Measurements from ENCODE around the gene HUNK.

Gene HUNK

DNA sequence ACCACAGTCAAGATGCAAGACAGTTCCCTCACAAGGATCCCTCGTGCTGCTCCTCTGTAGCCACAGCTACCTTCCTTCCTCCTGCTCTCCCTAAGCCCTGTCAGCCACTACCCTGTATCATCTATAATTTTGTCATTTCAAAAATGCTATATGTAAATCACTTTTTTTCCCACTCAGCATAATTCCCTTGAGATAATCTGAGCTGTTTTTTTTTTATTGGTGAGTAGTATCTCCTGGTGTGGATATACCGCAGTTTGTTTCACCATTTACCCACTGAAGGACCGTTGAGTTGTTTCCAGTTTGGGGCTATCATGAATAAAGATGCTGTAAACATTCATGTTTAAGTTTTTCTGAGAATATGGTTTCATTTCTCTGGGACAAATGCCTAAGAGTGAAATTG is 88.2 kb downstream of the HUNK start:
- H3K4me3 ChIP-seq (ENCODE audit: low read depth, low read length), result no peak overlapping the region
- TF ChIP-seq, protein P1, sequence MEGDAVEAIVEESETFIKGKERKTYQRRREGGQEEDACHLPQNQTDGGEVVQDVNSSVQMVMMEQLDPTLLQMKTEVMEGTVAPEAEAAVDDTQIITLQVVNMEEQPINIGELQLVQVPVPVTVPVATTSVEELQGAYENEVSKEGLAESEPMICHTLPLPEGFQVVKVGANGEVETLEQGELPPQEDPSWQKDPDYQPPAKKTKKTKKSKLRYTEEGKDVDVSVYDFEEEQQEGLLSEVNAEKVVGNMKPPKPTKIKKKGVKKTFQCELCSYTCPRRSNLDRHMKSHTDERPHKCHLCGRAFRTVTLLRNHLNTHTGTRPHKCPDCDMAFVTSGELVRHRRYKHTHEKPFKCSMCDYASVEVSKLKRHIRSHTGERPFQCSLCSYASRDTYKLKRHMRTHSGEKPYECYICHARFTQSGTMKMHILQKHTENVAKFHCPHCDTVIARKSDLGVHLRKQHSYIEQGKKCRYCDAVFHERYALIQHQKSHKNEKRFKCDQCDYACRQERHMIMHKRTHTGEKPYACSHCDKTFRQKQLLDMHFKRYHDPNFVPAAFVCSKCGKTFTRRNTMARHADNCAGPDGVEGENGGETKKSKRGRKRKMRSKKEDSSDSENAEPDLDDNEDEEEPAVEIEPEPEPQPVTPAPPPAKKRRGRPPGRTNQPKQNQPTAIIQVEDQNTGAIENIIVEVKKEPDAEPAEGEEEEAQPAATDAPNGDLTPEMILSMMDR (IDR thresholded peaks at IDR 0.05; ENCODE audit: insufficient read depth, low read length, missing control alignments), result no peak
- no peak for DNase-seq (ENCODE audit: low read depth, low spot score)
- CTCF ChIA-PET, result no interaction called here
- POLR2A ChIA-PET, result no interaction called here

DNA sequence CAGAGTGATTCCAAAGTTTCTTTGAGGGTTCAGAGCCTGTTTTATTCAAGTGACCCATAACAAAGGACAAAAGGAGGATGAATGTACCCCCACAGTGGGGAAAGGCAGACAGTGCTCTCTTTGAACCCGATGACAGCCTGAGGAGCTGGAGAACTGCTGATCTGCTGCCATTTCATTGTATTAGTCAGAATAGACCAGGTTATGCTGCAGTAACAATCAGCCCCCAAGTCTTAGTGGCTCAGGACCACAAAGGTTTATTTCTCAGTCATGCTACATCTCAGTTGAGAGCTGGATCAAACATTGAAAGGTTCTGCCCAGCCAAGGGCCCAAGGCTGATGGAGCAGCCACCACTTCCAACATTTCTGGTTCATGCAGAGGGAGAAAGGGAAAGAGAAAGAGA is 88.9 kb downstream of the HUNK start:
- ChIA-PET CTCF (no interaction called here), POLR2A (no interaction called here)
- DNase-seq (ENCODE audit: low read depth, low spot score), result no peak
- TF ChIP-seq, protein P1 (IDR thresholded peaks at IDR 0.05; ENCODE audit: insufficient read depth, low read length, missing control alignments), result no peak
- H3K4me3 ChIP-seq (ENCODE audit: low read depth, low read length), result no peak overlapping the region

DNA sequence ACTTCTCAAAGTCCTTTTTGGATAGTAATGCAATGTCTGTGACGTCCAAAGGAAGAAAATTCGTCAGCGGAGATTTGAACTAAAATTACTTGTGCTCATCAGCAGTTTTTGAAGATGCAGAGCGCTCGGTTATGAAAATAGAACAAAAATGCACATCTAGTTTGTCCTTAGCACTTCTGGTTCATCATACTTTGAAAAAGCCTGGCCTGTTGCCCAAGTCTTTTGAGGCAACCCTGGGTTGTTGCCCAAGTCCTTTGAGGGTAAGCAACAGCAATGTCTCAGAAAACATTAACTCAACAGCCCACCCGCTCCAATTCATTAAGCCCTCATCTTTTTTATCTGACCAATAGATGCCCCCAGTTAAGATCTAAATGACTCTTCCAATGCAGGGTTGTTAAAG is 91.9 kb downstream of the HUNK start:
- H3K4me3 ChIP-seq (ENCODE audit: low read depth, low read length), result no peak overlapping the region
- DNase-seq (ENCODE audit: low read depth, low spot score), result no peak
- TF ChIP-seq, protein P1 (IDR thresholded peaks at IDR 0.05; ENCODE audit: insufficient read depth, low read length, missing control alignments), result no peak
- ChIA-PET POLR2A (no interaction called here), CTCF (no interaction called here)

DNA sequence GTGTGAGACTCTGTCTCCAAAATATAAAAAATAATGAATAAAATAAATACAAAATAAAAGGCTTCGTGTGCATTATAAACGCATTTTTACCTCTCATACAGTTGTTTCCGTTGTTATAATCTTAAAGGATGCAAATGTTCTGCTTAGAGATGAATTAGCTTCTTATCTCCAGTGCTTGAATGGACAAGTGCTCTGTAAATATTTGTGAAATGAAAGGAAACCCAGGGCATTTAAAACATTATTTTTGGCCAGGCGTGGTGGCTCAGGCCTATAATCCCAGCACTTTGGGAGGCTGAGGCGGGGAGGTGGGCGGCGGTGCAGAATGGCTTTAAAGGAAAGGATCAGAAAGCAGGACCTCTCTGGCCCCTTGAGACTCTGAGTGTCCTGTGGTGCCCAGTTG is 94.5 kb downstream of the HUNK start:
- H3K4me3 ChIP-seq (ENCODE audit: low read depth, low read length), result no peak overlapping the region
- POLR2A ChIA-PET, result no interaction called here
- CTCF ChIA-PET, result no interaction called here
- DNase-seq (ENCODE audit: low read depth, low spot score), result no peak
- TF ChIP-seq, protein P1 (IDR thresholded peaks at IDR 0.05; ENCODE audit: insufficient read depth, low read length, missing control alignments), result no peak

DNA sequence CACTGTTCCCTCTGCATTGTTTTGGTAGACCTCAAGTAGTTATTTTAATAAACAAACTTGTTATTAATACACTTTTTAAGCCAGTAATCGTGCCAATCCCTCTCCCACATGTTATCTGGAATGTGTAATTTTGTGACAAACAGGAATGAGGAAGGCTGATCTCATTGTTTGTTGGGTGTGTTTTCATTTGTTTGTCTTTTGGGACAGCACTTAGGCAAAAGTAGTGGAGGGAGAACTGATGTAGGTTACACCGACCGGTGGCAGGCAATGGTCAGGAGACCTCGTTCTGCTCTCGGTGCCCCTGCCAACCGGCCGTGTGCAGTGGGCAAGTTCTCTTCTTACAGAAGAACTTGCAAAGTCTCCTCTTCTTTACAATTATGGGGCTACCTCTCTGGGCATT is 99.8 kb downstream of the HUNK start:
- no peak for DNase-seq (ENCODE audit: low read depth, low spot score)
- ChIA-PET CTCF (no interaction called here), POLR2A (no interaction called here)
- no peak overlapping the region for H3K4me3 ChIP-seq (ENCODE audit: low read depth, low read length)
- TF ChIP-seq, protein P1 (IDR thresholded peaks at IDR 0.05; ENCODE audit: insufficient read depth, low read length, missing control alignments), result no peak

DNA sequence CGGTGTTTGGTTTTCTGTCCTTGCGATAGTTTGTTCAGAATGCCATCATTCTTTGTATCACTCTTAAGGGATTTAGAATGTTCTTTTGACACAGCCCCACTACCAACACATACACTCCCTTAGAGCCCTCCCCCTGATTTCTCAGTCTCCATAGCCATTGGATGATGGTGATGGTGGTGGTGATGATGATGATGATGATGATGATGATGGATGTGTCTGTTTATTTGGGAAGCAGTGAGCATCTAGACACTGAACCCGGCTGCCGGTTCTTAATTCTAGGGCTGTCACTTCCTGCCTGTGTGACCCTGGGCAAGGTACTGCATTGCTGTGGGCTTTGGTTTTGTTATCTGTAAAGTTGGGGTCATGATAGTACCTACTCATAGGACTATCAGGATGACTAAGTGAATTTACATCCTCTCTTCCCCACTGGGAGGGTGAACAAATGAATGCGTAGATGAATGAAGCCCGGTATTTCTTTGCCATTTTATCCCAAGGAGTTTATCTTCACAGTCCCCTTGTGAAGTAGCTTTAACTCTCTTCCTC is 100.7 kb downstream of the HUNK start:
- CTCF ChIA-PET, result no interaction called here
- TF ChIP-seq, protein P1 (IDR thresholded peaks at IDR 0.05; ENCODE audit: insufficient read depth, low read length, missing control alignments), result no peak
- POLR2A ChIA-PET, result no interaction called here
- no peak overlapping the region for H3K4me3 ChIP-seq (ENCODE audit: low read depth, low read length)
- DNase-seq (ENCODE audit: low read depth, low spot score), result no peak

All from AG04449 (cell line).